ENCODE data around the gene CD300LG.
"Not testable (repeated sequence)": the region's sequence is repeated elsewhere in the genome, so short reads cannot be mapped to it uniquely, and the experiment has no call there.

Gene CD300LG

GRCh38 chr17:43856141-43856540 lies 9.2 kb downstream of the CD300LG start:
- DNase-seq, result no peak

DNA sequence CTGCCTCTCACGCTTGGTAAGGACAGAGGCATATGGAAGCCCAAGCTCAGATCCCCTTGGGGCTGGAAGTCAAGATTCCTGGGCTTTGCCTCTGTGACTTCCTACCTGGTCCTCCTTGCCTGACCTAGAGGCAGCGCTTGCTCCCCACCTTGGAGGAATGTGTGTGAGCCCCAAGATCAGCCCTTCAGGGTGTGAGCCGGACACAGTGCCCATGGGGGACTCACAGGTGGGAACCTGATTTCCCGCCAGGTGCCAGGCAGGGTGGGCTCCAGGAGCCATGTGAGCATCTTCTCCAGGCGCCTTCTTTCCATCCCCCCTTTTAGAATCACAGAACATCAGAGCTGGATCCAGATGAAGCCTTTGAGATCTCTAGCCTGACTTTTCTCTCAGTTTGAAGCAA lies 10.2 kb downstream of the CD300LG start:
- no peak for DNase-seq

GRCh38 chr17:43857957-43858600 lies 11.1 kb downstream of the CD300LG start:
- DNase-seq, result no peak

DNA sequence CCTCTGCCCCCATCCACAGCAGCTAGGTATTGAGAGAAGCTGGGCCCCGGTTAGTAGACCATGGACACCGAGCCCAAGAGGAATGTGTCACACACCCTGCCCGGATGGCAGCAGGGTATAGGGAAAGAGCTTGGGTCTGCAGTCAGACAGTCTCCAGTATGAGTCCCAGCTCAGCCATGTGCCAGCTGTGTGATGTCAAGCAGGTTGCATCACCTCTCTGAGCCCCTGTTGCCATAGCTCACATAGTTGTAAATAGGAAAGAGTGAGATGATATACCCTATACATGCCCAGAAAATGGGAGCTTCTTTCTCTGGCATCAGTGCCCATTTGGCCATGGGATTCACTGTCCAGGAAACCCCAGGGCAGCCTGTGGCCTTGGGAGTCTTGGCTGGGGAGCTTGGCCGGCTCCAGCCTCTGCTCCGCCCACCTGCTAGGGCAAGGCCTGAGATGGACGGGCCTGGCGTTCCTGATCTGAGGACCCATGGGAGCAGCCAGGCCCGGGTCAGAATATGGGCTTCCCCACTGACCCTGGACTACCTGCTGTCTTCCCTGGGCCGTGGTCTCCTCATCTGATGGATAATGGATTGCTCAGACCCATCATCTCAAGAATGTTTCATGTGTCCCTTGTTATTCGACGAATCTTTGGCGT lies 13.2 kb downstream of the CD300LG start:
- no peak for DNase-seq

DNA sequence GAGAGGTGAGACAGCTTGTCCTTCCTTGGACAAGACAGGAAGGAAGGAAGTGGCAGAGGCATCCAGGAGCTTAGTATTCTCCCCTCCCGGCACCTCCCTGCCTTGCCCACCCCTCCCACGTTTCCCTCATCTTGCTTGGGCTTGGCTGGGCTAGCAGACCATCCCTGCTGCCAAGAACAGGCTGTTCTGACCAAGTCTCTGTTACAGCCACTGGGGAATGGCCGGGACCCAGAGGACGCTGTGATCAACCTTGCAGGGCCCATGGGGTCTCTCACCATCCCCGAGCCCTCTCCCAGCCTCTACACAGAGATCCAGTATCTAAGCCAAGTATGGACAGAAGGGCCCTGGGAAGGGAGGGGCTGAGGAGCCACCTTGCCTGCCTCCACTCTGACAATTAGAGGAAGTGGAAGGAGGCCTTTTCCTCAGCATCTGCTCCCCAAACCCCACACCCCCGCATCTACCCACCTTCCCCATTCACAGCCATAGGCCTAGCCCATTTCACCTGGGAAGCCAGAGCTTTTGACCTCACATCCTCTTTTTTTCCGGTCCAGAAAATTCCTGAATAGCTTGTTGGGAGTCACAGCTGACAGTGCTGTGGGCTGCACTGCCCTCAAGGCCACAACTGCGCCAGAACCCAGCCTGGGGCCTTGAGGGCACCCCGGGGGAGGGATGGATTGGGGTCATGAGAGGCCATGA lies 14.1 kb downstream of the CD300LG start:
- DNase-seq, result no peak

DNA sequence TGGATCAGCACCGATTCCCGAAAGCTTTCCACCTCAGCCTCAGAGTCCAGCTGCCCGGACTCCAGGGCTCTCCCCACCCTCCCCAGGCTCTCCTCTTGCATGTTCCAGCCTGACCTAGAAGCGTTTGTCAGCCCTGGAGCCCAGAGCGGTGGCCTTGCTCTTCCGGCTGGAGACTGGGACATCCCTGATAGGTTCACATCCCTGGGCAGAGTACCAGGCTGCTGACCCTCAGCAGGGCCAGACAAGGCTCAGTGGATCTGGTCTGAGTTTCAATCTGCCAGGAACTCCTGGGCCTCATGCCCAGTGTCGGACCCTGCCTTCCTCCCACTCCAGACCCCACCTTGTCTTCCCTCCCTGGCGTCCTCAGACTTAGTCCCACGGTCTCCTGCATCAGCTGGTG lies 15.0 kb downstream of the CD300LG start:
- DNase-seq, result no peak

GRCh38 chr17:43864161-43864984 lies 17.4 kb downstream of the CD300LG start:
- DNase-seq, result no peak

DNA sequence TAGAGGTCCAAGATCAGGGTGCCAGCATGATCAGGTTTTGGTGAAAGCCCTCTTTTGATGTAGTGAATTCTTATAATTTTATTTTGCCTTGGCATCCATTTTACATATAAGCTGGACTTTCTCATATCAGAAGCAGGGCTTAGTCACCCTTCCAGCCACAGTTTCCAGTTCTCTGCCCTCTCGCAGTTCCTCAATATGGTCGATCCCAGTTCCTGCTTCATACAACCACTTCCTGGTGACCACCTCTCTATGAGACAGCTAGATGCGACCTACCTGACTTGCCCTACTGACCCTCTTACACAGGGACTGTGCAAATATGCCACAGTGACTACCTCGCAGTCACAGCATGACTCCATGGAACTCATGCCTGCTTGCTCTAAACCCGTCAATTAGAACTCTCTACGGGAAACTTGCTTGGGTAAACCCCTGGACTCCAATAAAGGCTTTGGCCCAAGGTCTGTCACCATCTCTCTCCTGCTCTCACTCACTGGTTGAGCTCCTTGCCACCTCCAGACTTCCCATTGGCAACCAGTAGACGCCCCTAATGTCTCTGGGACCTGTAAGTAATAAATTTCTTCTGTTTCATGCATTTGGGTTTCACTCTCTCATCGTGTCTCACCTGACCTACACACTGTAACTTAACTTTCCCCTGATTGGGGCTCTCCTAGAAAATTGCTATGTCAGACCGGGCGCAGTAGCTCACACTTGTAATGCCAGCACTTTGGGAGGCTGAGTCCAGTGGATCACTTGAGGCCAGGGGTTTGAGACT lies 21.4 kb downstream of the CD300LG start:
- no peak for DNase-seq

GRCh38 chr17:43869031-43869430 lies 22.1 kb downstream of the CD300LG start:
- not testable (repeated sequence) for DNase-seq

- DNase-seq, result no peak
Measured at GRCh38 chr17:43871946-43872690, 25.1 kb downstream of the CD300LG start.

GRCh38 chr17:43873091-43873490 lies 26.1 kb downstream of the CD300LG start:
- DNase-seq, result no peak

GRCh38 chr17:43873815-43874214 lies 26.8 kb downstream of the CD300LG start:
- DNase-seq, result no peak

DNA sequence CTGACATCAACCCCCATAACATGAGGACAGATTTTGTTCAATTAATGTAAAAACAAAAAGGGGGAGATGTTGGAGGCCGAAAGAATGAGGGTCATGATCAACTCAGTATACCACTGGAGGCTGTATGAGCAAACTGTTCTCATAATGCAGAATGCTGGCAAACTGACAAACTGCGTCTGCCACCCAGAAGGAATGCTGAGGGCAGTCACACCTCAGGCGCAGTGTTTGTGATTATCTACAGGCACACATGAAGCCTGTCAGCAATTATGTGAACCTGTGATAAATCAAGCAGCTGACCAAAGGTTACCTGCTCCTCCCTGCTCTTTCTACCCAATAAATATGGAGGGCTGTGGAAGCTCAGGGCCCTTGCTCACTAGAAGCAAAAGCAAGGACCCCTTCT lies 27.3 kb downstream of the CD300LG start:
- DNase-seq, result no peak

DNA sequence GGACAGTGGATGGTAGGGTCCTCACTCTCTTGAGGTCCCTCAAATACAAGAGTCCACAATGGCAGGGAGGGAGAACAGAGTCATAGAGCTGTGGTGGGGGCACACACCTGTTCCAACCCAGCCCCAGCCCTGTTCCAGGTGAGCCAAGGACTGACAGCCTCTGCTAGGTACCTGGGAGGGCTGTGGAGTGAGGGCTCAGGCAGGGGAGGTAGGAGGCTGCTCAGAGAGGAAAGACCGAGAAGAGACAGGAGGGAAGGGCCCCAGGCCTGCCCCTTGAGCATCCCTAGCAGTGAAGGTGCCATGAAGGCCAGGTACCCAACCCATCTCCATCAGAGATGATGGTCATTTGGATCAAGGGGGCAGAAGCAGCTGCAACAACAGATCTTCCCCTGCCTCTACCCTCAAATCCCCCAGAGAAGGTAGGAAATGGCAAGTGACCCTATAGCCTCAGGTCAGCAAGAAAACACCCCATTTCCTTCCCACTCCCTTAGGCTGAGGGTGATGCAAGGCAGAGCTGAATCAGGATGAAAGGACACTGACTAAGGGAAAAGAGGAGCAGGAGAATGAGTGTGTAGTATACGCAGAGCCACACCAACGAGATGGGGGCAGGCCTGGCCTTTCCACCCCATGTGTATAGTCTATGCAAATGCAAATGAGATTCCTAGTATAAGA lies 28.6 kb downstream of the CD300LG start:
- no peak for DNase-seq

GRCh38 chr17:43877031-43877430 lies 30.1 kb downstream of the CD300LG start:
- DNase-seq, result no peak

GRCh38 chr17:43877451-43878155 lies 30.6 kb downstream of the CD300LG start:
- no peak for DNase-seq

GRCh38 chr17:43878260-43879175 lies 31.5 kb downstream of the CD300LG start:
- peak; percentile 75 for DNase-seq

GRCh38 chr17:43879723-43880419 lies 32.9 kb downstream of the CD300LG start:
- no peak for DNase-seq

All from RPMI8226 (cell line).